Ascending aorta (tissue), 2 donors: ENCODE measurements around the gene RPS19BP1. TPM values are rescaled to one million over a fixed set of nuclear protein-coding genes. Genes with fewer than 3 reads are reported as not detected.

Experiments used
- DNase-seq, 2 donors: peaks; one replicate each; pipeline ENCODE4 v3.0.0-alpha.2; 2019; ENCODE audit warnings: low spot score in 2 of 2
- H3K27ac ChIP-seq, 2 donors: fragments of 200-600 bp; sonication (generic); one replicate each; pipeline ENCODE4 v1.5.1; 2016 to 2017; ENCODE audit warnings: mild to moderate bottlenecking in 1 of 2
- H3K27me3 ChIP-seq: fragments of 200-600 bp; sonication (generic); one replicate; pipeline ENCODE4 v1.5.1; 2017
- H3K36me3 ChIP-seq, 2 donors: fragments of 200-600 bp; sonication (generic); one replicate each; pipeline ENCODE4 v1.5.1; 2016
- H3K4me1 ChIP-seq, 2 donors: fragments of 200-600 bp; sonication (generic); one replicate each; pipeline ENCODE4 v1.5.1; 2016 to 2017; ENCODE audit warnings: mild to moderate bottlenecking in 1 of 2
- H3K4me3 ChIP-seq, 2 donors: fragments of 200-600 bp; sonication (generic); one replicate each; pipeline ENCODE4 v1.5.1; 2016 to 2017; ENCODE audit warnings: mild to moderate bottlenecking in 1 of 2
- H3K9me3 ChIP-seq, 2 donors: fragments of 200-600 bp; sonication (generic); one replicate each; pipeline ENCODE4 v1.5.1; 2016
- intact Hi-C: fragments of 100-400 bp; cut with DNase I; formaldehyde crosslinking; loops from one replicate; pipeline ENCODE4 v1.15.1; 2023
- total RNA-seq: library from RNA; depleted of rRNA; stranded (reverse); fragments of >200 nt; gene quantifications from one replicate; pipeline ENCODE4 v1.1.0, GENCODE V29; 2016
- TF ChIP-seq, protein P1 (sequence below), 3 experiments: fragments of 200-600 bp in 2 of 3; fragments of 450-650 bp in 1 of 3; sonication (generic) in 2 of 3; IDR thresholded peaks; one replicate each; pipeline ENCODE4 v1.5.1; 2016 to 2019; ENCODE audit warnings: antibody characterized with exemption in 3 of 3, mild to moderate bottlenecking in 1 of 3, moderate library complexity in 1 of 3

RPS19BP1 gene
- total RNA-seq, 1 donor from 2014 or later, result 218 TPM

DNA sequence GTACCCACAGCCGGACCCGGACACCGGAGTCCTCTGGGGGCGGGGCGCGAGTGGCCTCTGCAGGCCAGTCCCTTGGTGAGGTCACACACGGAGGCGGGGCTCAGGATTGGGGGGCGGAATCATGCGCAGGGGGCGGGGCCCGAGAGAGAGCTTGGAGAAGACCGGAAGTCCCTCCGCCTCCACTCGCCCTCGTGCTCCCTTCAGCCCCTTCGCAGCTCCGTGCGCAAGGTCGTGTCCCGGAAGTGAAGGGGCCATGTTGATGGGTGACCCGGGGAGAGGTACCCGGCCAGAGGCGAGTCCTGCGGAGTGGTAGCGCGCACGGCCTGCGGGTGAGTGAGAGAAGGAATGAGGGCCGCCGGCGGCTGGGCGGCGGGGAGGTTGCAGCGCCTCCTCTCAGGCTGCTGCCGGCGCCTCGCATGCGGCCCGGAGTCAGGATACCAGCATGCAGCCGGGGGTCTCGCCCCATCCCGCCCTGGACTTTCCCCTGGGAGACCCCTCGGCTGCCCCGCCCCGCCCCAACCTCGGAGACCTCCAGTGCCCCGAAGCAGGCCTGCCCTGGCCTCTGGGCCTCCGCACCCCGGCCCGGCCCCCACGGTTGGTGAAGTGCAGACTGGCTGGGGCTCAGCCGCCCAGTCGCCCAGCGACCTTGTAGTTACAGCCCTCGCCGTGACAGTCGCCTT, 30.3 kb downstream of the RPS19BP1 start, which contains the start of gene MIEF1:
TSS of gene MIEF1 (plus strand) at position 182 of the 680 bp plus-strand sequence. CDS start 9,005 bp downstream, outside the sequence.
- Histone ChIP-seq H3K4me1 (peaks cover 6 to 19% of the 10 kb centered on the region in 2 donors), H3K27me3 (no peaks in the 10 kb centered on the region), H3K27ac (peak within 1 kb of the TSS; percentile 87 to 94), H3K9me3 (no peaks in the 10 kb centered on the region), H3K36me3 (peaks cover 28 to 31% of the 10 kb centered on the region in 2 donors), H3K4me3 (peak within 1 kb of the TSS; percentile 96 to 99)
- TF ChIP-seq, protein P1, sequence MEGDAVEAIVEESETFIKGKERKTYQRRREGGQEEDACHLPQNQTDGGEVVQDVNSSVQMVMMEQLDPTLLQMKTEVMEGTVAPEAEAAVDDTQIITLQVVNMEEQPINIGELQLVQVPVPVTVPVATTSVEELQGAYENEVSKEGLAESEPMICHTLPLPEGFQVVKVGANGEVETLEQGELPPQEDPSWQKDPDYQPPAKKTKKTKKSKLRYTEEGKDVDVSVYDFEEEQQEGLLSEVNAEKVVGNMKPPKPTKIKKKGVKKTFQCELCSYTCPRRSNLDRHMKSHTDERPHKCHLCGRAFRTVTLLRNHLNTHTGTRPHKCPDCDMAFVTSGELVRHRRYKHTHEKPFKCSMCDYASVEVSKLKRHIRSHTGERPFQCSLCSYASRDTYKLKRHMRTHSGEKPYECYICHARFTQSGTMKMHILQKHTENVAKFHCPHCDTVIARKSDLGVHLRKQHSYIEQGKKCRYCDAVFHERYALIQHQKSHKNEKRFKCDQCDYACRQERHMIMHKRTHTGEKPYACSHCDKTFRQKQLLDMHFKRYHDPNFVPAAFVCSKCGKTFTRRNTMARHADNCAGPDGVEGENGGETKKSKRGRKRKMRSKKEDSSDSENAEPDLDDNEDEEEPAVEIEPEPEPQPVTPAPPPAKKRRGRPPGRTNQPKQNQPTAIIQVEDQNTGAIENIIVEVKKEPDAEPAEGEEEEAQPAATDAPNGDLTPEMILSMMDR (IDR thresholded peaks at IDR 0.05), result no peak
- peak; percentile 91 to 99 for DNase-seq
- intact Hi-C loops, result loop anchor here (1.0 kb wide), 2 partner anchors 18 to 103 kb away; partner anchors contain the start of genes ATF4 and TAB1

DNA sequence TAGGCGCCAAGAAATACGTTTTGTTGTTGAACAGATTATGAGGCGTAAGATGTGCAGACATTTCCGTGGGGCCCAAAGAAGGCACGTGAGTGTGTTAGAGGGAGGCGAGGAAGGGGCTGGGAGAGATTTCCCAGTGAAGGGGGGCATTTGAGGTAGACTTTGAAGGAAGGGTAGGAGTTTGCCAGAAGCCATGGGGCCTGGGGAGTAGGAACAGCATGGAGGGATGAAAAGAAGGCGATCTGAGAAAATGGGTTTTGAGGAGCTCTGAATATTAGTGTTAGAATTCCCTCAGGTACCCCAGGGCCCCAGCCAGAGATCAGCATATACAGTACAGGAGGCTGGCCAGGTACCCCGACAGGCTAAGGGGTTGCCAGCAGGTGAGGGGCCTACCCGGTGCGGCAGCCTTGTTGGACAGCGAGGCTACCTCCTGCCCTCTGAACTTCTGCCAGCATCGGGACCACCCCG, 30.9 kb downstream of the RPS19BP1 start:
- H3K9me3 ChIP-seq, result no peaks in the 10 kb centered on the region
- intact Hi-C loops, result loop anchor here (1.0 to 2.0 kb wide), 3 partner anchors 19 to 102 kb away; partner anchors contain the start of genes ATF4 and TAB1
- TF ChIP-seq, protein P1 (IDR thresholded peaks at IDR 0.05), result no peak
- no peaks in the 10 kb centered on the region for H3K27me3 ChIP-seq
- H3K36me3 ChIP-seq, result peaks cover 24 to 27% of the 10 kb centered on the region in 2 donors
- DNase-seq, result no peak
- H3K4me1 ChIP-seq, result peaks cover 6 to 19% of the 10 kb centered on the region in 2 donors
- peak overlapping the region; percentile 87 to 94 for H3K27ac ChIP-seq
- peak overlapping the region; percentile 96 to 99 for H3K4me3 ChIP-seq

DNA sequence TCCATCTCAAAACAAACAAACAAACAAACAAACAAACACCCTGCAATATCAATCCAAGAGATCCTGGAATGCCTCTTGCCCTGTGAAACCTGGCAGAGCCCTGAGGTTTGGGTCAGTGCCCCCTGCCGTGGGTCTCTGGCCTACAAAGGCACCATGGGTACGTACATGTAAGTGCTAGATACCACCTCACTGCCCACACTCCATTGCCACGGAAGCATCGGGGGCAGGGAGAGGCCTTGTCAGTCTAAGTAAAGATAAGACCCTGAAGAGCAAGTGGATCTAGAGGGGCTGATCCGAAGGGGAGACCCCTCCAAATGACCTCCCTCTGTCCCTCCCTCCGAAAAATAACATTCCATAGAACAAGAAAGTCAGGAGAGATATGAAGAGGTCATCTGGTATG, 32.4 kb downstream of the RPS19BP1 start:
- intact Hi-C loops, result loop anchor here (2.0 kb wide), 1 partner anchor 63 kb away; no protein-coding TSS in a partner anchor
- TF ChIP-seq, protein P1 (IDR thresholded peaks at IDR 0.05), result no peak
- peaks cover 9 to 11% of the 10 kb centered on the region in 2 donors for H3K36me3 ChIP-seq
- DNase-seq, result no peak
- H3K4me3 ChIP-seq, result no peak overlapping the region
- H3K27ac ChIP-seq, result no peak overlapping the region
- no peaks in the 10 kb centered on the region for H3K27me3 ChIP-seq
- no peaks in the 10 kb centered on the region for H3K9me3 ChIP-seq
- H3K4me1 ChIP-seq, result peaks cover 6 to 19% of the 10 kb centered on the region in 2 donors

DNA sequence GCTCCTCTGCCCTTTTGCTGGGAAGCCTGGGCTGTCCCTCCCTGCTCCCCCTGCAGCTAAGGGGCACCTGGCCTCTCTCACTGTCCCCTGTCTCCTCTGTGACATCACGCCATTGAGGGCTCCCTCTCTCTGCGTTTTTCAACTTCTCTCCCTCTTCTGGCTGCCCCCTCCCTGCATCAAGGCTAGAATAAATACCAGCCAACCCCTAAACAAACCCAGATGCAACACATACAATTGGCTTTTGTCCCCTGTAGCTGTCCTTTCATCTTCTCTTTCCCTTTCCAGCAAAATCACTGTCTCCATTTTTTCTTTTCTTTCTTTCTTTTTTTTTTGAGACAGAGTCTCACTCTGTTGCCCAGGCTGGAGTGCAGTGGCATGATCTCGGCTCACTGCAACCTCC, 33.7 kb downstream of the RPS19BP1 start:
- intact Hi-C loops, result loop anchor here (5.0 kb wide), 1 partner anchor 33 kb away; the partner anchor contains the start of gene RPS19BP1
- H3K36me3 ChIP-seq, result no peaks in the 10 kb centered on the region
- H3K27me3 ChIP-seq, result no peaks in the 10 kb centered on the region
- peaks cover 6 to 21% of the 10 kb centered on the region in 2 donors for H3K4me1 ChIP-seq
- H3K9me3 ChIP-seq, result no peaks in the 10 kb centered on the region
- no peak overlapping the region for H3K27ac ChIP-seq
- TF ChIP-seq, protein P1 (IDR thresholded peaks at IDR 0.05), result no peak
- DNase-seq, result no peak
- H3K4me3 ChIP-seq, result no peak overlapping the region

DNA sequence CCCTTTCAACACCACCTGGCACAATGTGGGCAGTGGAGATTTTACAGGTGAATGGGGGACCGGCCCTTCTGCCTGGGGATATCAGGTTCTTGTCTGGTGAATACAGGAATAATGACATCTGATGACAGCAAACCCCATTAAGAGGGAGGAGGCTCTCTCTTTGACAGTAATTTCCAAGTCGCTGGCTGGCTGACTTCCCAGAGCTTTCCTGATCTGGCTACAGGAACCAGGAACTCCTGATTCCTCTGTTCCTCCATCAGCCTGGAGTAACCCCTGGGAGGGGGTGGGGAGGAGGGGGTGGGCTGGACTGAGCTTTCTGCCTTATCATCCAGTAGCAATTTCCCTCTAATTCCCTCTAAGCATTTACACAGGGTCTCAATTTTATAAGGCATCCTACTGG, 34.2 kb downstream of the RPS19BP1 start:
- Histone ChIP-seq H3K9me3 (no peaks in the 10 kb centered on the region), H3K27ac (no peak overlapping the region)
- TF ChIP-seq, protein P1 (IDR thresholded peaks at IDR 0.05), result no peak

More for the DNA sequence above, 34.2 kb downstream of the RPS19BP1 start:
- Histone ChIP-seq H3K4me3 (no peak overlapping the region), H3K27me3 (no peaks in the 10 kb centered on the region), H3K36me3 (no peaks in the 10 kb centered on the region), H3K4me1 (peaks cover 6 to 16% of the 10 kb centered on the region in 2 donors)
- intact Hi-C loops, result loop anchor here (5.0 kb wide), 1 partner anchor 34 kb away; the partner anchor contains the start of gene RPS19BP1
- no peak for DNase-seq
